ENCODE data around the gene MBTPS2. TPM values are rescaled to one million over a fixed set of nuclear protein-coding genes. Genes with fewer than 3 reads are reported as not detected.
A peak's percentile ranks its signal among the peaks of the same experiment; 100 is the strongest.
"Not testable (repeated sequence)": the region's sequence is repeated elsewhere in the genome, so short reads cannot be mapped to it uniquely, and the experiment has no call there.

Gene MBTPS2
- total RNA-seq, 1 donor from 2014 or later, result 15.2 TPM

DNA sequence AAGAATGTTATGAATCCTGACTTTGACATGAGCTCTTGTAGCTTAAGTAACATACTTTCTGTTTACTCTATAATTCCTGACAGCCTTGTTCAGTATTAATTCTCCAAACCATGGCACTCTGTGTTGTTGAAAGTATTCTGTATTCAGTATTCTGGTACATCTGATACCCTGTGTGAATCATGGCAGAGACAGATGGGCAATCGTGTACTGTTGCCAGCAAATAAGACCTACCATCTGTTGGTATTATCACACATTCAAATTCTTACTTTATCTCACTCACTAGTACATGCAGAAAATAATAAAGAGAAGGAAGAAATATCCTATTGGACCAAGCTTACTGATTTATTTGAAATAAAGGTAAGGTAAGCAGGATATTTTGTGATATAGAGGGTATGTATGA is 7.9 kb downstream of the MBTPS2 start:
- intact Hi-C loops (cut with DNase I), result no loop called here
- no peak for ATAC-seq
- DNase-seq (ENCODE audit: low spot score), result no peak

DNA sequence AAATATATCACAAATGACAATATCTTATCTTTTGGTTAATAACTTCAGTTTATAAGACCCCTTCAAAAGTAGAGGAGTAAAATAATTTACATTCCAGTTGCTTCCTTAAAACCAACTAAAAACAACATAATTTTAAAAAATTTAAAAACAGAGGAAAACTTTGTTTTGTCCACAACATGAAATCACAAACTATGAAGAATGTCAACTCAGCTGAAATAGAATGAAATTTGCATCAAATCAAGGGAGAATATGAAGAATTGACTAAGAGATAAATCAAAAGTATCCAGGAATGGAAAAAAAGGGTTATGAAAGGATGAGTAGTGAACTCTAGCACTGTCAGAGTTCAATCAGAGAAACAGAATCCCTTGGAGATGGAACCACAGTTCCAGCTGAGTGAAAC is 14.2 kb downstream of the MBTPS2 start:
- DNase-seq (ENCODE audit: low spot score) (no peak), ATAC-seq (no peak)
- intact Hi-C loops (cut with DNase I), result no loop called here

DNA sequence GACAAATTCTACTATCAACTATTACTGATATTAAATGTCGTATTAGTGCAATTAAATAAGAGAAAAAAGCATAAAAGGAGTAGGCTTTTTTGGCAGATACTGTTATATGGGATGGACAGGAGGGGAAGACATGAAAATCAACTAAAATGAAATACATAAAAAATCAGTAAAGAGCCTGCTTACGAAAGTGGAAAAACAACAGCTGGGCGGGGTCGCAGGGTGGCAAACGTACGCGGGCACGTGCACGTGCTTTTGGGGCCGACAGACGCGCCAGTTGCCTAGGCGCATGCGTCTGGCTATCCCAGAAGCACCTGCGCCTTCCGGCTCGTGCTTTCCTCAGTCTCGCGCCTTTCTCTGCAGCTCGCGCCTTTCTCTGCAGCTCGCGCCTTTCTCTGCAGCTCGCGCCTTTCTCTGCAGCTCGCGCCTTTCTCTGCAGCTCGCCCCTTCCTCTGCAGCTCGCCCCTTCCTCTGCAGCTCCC is 16.6 kb downstream of the MBTPS2 start, which contains the start of gene YY2:
TSS of gene YY2 (plus strand) at position 51 of the 479 bp plus-strand sequence. CDS start 498 bp downstream, outside the sequence.
- no peak for ATAC-seq
- intact Hi-C loops (cut with DNase I), result no loop called here
- no peak for DNase-seq (ENCODE audit: low spot score)

DNA sequence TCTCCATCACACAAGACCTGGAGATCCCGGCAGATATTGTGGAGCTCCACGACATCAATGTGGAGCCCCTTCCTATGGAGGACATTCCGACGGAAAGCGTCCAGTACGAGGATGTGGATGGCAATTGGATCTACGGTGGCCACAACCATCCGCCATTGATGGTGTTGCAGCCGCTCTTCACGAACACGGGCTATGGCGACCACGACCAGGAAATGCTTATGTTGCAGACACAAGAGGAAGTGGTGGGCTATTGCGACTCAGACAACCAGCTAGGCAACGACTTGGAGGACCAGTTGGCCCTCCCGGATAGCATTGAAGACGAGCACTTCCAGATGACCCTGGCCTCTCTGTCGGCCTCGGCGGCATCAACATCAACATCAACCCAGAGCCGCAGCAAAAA is 17.1 kb downstream of the MBTPS2 start:
- no peak for ATAC-seq
- intact Hi-C loops (cut with DNase I), result no loop called here
- DNase-seq (ENCODE audit: low spot score), result no peak

DNA sequence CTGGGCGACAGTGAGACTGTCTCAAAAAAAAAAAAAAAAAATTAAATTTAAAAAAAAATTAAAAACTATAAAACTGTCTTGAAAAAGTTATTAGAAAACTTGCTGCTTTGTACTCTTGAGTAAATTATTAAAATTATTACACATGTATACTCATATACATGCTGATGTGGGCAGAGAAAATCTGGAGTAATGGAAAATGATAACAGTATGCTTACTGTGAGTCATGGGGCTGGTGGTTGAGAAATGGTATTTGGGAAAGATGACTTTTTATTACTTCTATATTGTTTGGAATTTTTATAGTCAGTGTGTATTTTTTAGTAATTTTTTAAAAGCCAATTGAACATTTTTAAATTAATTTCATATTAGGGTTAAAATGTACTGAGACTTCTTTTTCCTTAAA is 23.8 kb downstream of the MBTPS2 start:
- DNase-seq (ENCODE audit: low spot score), result no peak
- intact Hi-C loops (cut with DNase I), result no loop called here
- ATAC-seq, result no peak

DNA sequence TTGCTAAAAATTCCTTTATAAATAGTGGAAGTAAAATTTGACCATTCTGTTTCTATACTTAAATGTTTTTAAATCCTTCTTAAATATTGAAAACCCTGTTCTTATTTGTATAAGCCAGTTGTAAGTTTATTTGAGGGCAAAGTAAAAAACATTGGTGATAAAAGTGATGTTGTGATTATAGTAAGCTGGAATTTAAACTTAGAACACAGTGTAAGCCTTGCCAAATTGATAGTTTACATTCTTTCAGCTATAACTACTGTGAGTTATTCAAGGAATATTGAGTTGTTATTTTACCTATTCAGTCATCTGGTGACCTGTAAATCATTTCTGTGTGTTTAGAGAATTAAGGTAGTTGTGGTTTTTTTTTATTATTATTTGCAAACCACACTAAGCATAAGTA is 26.0 kb downstream of the MBTPS2 start:
- intact Hi-C loops (cut with DNase I), result no loop called here
- DNase-seq (ENCODE audit: low spot score), result no peak
- no peak for ATAC-seq

DNA sequence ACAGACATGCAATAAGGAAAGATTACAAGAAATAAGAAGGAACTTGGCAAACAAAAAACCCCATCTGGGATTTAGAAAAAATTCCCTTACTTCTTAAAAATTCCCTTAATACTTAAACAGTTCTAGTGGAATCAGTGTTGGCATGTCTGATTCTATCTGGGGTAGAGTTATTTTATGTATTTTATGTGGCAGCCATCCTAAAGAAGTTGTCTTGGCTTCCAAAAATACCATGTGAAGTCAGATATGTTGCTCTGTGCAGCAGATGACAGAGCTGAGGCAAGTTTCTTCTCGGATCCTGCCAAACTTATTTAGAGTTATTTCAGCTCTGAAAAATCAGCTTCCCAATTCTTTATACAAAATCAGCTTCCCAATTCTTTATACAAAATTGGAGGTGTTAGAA is 31.1 kb downstream of the MBTPS2 start:
- intact Hi-C loops (cut with DNase I), result no loop called here
- ATAC-seq (no peak), DNase-seq (ENCODE audit: low spot score) (no peak)

DNA sequence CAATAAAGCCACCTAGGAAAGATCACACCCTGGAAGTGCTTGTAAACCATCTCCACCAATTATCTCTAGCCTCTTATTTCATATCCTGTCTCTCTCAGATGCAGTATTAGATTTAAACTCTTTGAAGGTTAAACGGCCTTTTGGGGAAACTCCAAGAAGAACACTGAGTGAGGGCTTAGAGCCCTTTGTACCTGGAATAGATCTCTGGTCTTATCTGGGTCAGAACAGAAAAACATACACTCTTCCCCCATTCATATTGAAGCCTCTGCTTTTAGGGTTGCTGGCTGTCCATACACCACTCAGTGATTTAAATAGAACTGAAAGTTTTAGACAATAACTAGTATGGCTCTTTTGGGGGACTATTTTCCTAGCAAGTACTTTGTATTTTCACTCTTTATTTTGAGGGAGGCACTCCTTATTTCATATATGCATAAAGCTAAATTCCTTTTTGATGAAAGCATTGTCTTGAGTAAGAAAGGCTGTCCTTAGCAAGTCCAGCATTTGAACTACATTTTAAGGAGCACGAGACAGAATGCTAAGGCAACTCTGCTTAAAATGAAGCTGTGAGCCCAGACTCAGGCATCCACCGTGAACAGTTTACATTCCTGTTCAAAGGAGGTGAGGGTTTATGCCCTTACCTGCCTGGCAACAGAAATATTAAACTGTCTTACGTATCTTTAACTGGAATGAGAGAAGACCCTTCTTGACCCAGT is 33.8 kb downstream of the MBTPS2 start:
- intact Hi-C loops (cut with DNase I), result no loop called here

DNA sequence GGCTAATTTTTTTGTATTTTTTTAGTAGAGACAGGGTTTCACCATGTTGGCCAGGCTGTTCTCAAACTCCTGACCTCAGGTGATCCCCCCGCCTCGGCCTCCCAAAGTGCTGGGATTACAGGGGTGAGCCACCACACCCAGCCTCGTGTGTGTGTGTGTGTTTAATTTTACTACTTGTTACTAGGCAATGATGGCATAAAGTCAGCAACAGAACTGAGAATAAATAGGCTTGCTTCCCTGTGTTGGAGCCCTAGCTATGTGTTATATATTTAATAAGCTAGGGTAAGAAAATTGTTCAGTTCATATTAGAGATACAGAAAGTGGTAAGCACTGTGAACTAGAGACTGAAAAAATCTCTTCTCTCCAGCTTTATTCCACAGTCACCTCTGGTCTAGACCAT is 34.8 kb downstream of the MBTPS2 start:
- intact Hi-C loops (cut with DNase I); ATAC-seq; DNase-seq (ENCODE audit: low spot score): not testable (repeated sequence)

More for the DNA sequence above, 33.8 kb downstream of the MBTPS2 start:
- no peak for ATAC-seq
- DNase-seq (ENCODE audit: low spot score), result no peak

DNA sequence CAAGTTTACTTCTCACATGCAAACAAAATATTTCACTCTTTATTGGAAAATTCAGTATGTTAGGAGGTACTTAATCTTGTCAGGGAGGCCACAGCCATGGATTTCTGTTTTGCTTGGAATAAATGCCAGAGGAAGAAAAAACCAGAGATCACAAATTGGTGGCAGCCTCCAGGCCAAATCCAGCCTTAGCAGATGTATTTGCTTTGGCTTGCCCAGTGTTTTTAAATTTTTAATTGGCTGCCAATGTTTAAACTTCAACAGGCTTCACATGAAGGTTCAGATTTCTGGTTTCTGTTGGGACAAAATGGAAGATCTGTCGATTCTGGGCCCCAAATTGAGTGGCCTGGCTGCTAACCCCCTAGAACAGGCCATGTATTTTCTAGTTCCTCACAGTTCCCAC is 35.6 kb downstream of the MBTPS2 start:
- ATAC-seq (no peak), DNase-seq (ENCODE audit: low spot score) (no peak)
- intact Hi-C loops (cut with DNase I), result no loop called here

DNA sequence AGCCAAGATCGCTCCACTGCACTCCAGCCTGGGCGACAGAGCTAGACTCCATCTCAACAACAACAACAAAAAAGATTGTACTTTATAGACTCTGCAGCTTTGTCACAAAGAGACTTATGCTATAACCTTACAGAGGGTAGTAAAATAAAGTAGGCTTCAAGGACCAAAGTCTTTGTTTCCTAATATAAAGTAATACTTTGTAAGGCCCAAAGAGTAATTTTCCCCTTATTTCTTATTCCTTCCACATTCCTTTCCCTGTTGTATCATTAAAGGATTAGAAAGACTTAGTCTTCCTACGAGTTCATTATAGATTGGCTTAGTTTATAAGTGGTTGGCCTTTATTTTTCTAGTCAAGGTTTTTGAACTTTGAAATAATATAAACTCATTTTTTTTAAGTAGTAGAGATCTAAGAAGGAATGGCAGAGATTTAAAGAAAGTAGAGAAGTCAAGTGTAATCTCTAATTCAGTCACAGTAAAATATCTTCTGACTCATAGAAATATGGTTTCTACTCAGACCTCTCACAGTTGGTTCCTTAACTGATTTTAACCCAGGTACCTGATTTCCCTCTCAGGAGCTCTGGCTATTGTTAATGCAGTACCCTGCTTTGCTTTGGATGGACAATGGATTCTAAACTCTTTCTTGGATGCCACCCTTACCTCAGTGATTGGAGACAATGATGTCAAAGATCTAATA is 42.6 kb downstream of the MBTPS2 start:
- ATAC-seq (no peak), DNase-seq (ENCODE audit: low spot score) (no peak)
- intact Hi-C loops (cut with DNase I), result no loop called here

DNA sequence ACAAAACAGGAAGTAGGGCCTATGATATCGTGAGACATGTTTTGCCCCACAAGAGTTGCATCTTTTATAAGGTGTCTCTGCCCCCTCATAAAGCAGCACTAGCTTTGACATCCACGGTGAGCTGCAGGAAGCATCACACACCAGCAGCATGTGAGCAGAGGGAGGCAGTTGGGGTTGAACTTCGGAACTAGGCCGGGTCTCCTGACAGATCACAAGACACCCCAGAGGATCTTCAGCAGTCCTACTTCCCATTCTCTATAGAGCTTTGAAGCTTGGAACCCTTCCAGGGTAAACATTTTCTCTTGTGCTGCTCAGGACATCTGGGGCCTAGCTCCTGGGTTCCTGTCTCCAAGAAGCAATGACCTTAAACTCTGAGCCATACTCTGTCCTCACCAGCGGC is 43.8 kb downstream of the MBTPS2 start:
- DNase-seq (ENCODE audit: low spot score) (no peak), ATAC-seq (peak; percentile 86)
- intact Hi-C loops (cut with DNase I), result no loop called here

DNA sequence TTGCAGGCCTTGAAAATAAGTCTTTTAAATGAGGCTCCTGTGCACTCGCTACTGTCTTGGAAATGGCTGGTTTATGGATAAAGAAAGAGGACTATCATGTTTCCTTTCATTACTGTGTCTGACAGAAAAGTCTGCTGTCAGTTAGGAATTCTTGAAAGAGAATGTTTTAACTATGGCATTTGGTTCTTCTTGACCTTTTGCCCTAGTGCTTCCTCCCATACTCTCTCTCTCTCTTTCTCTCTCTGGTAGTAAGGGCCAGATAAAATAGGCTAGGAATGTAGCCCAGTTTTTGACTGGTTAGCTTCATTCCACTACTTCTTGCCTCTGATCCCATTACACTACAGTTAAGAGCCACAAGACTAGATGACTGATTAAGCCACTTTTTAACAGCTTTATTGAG is 46.2 kb downstream of the MBTPS2 start:
- DNase-seq (ENCODE audit: low spot score), result no peak
- ATAC-seq, result no peak
- intact Hi-C loops (cut with DNase I), result no loop called here

DNA sequence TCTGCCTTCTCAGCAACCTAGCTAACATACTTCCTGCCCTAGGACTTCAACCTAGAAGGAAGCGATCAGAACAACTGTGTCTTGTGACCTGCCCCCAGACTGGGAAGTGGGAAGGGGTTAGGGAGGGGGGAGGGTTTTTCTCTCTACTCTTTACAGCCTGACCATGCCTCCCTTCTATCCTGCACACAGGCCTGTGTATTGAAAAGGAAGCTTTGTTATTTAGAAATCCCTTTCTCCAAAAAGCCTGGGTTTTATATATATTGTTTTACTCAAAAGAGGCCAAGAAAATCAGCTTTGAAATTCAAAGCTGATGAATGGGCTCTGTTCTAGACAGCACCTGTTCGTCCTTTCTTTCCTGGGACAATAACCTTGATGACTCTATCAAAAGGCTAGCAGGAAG is 65.9 kb downstream of the MBTPS2 start:
- DNase-seq (ENCODE audit: low spot score), result no peak
- no peak for ATAC-seq
- intact Hi-C loops (cut with DNase I), result no loop called here

DNA sequence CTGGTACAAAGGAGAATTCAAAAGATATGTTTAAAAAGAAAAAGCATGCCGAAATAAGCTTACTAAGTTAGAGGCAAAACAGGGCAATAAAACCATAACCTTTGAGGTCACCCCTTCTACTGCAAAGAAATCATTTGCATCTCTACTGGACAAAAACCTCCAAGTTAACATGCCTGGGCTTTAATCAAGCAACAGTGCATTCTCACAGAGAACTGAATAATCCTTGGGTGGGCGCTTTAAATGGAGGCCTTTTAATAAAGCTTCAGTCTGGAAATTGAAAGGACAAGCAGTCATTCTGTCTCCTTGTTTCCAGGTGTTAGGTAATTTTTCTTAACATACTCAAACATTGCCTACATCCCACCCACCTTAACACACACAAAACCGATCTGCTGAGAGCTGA is 66.5 kb downstream of the MBTPS2 start:
- DNase-seq (ENCODE audit: low spot score) (no peak), ATAC-seq (no peak)
- intact Hi-C loops (cut with DNase I), result no loop called here

DNA sequence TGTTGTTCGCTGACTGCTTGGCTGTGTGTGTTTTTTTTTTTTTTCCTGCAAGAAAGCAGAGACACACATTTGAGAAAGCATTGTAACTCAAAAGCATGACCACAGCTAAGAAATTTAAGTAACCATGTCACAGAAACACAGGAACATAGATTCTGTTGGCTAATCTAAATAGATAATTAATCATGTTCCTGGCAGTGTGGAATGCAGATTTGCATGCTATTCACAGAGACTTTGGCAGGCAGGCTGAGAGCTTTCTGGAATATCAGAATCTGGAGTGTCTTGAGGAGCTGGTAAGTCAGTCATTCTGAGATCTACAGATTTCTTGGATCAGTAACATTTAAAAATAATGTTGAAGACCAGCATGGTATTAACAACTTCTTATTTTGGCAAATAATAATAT is 67.8 kb downstream of the MBTPS2 start:
- intact Hi-C loops (cut with DNase I), result no loop called here
- DNase-seq (ENCODE audit: low spot score), result no peak
- ATAC-seq, result no peak

DNA sequence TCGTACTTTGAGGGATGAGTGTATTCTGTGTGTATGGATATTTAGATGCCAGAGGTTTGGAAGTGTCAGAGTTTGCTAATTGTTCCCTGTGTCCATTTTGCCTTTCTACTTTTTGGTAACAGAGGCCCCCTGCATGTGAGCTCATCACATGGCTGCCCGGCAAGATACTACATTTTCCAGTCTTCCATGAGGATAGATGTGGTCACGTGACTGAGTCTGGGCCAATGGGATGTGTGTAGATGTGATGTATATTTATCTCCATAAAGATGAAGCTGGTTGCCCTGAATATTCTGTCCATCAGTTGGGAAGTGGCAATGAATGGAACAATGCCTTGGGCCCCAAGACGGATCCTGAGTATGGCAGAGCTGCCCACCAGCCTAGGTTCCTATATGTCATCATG is 72.1 kb downstream of the MBTPS2 start:
- intact Hi-C loops (cut with DNase I), result no loop called here
- ATAC-seq (no peak), DNase-seq (ENCODE audit: low spot score) (no peak)

DNA sequence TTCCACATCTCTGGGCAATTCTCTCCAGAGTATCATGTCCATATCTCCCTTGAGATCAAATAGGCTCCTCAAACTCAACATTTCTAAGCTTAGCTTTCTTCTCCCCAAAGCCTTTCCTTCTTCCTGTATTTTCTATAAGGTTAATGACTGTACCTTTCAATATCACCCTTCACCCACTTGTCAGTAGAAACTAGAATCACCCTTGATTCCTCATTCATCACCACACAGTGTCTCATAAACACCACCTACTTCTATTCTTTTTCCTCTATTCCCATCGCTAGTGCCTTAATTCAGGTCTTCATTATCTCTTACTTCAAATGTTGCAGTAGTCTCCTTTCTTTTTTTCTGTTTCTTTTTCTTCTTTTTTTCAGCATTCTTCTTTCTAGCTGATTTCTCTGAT is 72.8 kb downstream of the MBTPS2 start:
- no peak for ATAC-seq
- intact Hi-C loops (cut with DNase I), result no loop called here
- DNase-seq (ENCODE audit: low spot score), result no peak

DNA sequence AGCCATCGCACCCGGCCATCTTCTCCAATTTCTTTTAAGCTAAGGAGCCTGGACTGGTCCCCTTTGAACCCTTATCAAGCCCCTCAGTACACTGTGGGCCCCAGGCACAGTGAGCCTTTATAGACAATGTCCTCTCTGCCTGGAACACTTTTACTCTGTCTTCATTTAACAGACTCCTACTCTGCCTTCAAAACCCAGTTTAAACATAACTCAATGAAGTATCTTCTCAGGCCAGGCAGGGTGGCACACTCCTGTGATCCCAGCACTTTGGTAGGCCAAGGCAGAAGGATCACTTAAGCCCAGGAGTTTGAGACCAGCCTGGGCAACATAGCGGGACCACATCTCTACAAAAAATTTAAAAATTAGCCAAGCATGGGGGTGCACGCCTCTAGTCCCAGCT is 73.6 kb downstream of the MBTPS2 start:
- DNase-seq (ENCODE audit: low spot score) (no peak), ATAC-seq (no peak)
- intact Hi-C loops (cut with DNase I), result no loop called here

DNA sequence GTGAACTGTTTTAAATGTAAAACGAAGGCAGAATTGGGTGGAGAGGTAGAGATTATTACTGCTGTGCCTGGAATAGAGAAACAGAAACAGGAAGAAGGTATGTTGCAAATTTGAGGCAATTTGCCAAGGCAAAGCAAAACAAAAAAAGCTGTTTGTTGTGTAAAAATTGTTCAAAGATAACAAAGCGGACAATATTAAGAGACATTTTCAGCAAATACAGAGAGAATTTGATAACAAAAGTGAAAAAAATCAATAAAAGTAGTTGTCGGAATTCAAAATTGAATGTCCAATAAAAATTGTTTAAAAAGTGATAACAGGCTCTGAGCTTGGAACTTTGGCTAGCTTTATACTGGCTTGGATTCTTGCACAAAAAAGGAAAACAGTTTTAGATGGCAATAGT is 86.7 kb downstream of the MBTPS2 start:
- intact Hi-C loops (cut with DNase I), result no loop called here
- ATAC-seq, result no peak

More for the DNA sequence above, 86.7 kb downstream of the MBTPS2 start:
- no peak for DNase-seq (ENCODE audit: low spot score)

Measured in sciatic nerve (tissue), 2 donors.